ENCODE data around the gene ISY1.
"Not testable (repeated sequence)": the region's sequence is repeated elsewhere in the genome, so short reads cannot be mapped to it uniquely, and the experiment has no call there.

Gene ISY1

DNA sequence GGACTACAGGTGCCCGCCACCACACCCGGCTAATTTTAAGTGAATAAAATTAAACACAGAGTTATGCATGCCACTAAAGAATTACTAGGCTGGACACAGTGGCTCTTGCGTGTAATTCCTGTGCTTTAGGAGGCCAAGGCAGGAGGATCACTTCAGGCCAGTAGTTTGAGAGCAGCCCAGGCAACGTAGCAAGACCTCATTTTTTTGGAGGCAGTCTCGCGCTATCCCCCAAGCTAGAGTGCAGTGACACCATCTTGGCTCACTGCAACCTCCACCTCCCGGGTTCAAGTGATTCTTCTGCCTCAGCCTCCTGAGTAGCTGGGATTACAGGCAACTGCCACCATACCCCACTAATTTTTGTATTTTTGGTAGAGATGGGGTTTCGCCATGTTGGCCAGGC, 4.7 kb upstream of the ISY1 start:
- not testable (repeated sequence) for DNase-seq

DNA sequence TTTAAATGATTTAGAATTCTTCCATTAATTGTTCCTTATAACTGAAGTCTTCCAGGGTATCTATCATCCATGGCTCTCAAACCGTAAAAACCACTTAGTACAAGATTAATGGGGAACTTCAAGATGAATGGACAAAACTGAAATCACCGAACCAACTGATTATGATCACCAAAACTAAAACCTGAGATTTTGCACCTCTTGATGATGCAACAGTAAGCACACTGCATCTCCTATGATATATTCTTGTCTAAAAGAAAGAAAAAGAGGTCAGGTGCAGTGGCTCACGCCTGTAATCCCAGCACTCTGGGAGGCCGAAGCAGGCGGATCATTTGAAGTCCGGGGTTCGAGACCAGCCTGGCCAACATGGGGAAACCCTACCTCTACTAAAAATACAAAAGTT, 3.6 kb upstream of the ISY1 start:
- no peak for DNase-seq

DNA sequence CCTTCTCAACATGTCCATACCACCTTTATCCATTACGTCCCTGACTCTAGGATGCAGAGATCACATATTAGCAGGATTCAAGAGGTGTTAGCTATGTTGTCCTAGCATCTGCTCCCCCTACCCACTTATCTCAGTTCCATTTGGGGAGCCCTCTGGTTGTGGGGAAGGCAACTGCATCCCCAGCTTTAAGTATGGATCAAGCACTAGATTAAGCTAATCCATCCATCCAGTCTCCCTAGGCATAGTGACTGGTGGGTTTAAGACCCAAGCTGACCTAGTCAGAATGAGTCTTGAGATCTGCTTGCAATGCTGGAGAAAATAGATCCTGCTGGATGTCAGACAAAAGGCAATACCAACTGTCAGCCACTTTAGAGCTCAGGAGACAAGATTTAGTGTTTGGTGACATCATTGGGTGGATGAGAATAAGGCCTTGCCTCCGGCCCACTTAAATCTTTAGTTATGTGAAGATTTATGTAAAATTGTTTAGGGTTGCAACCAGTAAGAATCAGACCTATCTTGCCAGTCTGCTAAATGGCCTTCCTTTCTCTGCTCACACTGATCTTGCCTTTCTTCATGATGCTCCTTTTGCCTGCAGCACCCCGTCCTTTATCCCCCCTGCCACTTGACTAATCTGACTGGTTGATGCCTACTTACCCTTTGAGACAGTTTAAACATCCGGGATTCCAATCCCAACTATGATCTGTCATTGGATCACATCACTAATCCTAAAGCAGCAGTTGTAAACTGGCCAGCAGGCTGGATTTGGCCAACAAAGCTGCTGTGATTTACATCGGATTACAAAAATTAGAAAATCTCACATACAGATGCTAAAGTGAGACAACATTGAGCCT, 2.1 kb upstream of the ISY1 start:
- DNase-seq = no peak

DNA sequence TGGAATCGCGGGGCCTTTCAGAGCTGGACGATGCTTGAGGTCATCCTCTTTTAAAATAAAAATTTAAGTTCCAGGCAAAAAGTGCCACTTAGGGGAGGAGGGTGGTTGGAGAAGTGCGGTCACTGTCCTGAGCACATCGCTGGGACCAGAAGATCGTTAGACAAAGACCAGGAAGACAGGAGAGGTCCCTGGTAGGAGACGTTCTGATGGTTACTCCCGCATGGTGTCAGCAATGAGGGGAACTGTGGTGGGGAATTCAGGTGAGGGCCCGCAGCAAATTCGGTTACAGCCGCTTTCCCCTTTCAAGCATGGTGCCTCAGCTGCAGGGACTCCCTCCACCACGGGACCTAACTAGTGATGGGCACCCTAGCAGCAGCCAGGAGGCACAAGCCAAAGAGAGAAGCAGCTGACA, 1.0 kb upstream of the ISY1 start:
- peak; percentile 49 for DNase-seq

DNA sequence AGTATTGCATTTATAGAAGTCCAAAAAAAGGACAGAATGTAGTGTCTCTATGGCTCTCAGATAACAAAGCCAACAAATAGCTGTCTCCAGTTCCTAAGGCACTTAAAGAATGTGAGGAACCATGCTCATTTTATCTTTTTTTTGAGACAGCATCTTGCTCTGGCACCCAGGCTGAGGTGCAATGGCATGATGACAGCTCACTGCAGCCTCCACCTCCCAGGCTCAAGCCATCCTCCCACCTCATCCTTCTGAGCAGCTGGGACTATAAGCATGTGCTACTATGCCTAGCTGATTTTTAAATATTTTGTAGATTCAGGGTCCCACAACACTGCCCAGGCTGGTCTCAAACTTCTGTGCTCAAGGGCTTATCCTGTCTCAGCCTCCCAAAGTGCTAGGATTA, 16.1 kb downstream of the ISY1 start:
- no peak for DNase-seq

DNA sequence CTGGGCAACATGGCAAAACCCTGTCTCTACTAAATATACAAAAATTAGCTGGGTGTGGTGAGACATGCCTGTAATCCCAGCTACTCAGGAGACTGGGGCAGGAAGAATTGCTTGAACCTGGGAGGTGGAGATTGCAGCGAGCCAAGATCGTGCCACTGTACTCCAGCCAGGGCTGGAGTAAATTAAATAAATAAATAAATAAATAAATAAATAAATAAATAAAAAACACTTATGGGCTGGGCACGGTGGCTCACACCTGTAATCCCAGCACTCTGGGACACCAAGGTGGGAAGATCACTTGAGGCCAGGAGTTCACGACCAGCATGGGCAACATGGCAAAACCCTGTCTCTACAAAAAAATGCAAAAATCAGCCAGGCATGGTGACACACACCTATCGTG, 19.9 kb downstream of the ISY1 start:
- DNase-seq = not testable (repeated sequence)

DNA sequence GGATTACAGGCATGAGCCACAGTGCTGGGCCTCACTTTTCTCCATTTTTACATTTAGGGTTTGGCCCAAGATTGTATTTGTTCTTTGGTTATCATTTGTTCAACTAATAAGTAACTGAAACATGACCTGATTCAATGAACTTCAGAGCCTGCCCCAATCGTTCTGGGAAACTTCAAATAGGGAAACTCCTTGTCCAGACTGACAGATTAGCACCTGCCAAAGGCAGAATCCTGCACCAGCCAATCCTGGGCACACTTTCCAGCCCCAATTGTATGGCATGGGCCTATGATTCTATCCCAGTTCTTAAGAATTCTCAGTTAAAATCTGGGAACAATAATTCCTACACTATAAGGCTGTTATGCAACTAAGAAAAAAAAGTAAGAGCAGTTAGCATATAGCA, 21.0 kb downstream of the ISY1 start:
- DNase-seq = no peak

DNA sequence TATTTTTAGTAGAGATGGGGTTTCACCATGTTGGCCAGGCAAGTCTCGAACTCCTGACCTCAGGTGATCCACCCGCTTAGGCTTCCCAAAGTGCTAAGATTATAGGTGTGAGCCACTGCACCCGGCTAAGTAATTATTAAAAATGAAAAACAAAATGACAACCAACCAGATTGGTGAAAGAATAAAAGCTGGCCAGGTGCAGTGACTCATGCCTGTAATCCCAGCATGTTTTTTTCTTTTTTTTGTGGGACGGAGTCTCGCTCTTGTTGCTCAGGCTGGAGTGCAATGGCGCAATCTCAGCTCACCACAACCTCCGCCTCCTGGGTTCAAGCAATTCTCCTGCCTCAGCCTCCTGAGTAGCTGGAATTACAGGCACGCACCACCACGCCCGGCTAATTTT, 24.6 kb downstream of the ISY1 start:
- DNase-seq = not testable (repeated sequence)

DNA sequence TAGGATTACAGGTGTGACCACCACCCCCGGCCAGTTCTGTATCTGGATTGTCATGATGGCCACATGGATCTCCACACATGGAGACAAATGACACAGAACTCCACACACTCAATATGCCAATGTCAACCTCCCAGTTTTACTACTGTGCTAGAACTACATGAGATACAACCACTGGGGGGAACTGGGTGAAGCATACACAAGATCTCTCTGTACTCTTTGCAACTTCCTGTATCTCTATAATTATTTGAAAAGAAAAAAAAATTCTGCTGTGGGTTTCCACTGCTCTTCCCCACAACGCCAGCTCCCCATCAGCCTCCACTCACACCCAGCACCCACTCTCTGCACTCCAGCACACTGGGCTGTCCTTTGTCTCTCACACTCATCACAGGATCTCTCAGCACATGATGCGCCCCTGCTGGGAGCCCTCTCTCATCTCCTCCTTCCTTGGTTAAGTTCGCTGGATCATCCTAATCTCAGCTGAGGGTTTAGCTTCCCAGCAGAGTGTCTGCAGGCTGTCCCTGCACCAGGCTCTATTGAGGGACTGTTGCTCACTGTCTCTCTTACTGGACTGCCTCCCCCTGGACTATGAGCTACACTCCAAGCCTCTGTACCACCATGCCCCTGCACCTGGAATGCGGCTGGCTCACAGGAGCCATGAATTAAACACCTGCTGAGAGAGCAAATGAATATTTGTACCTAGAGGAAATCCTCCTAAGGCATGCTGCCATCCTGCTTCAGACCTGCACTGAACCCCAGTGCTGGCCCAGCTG, 28.6 kb downstream of the ISY1 start:
- DNase-seq = no peak

DNA sequence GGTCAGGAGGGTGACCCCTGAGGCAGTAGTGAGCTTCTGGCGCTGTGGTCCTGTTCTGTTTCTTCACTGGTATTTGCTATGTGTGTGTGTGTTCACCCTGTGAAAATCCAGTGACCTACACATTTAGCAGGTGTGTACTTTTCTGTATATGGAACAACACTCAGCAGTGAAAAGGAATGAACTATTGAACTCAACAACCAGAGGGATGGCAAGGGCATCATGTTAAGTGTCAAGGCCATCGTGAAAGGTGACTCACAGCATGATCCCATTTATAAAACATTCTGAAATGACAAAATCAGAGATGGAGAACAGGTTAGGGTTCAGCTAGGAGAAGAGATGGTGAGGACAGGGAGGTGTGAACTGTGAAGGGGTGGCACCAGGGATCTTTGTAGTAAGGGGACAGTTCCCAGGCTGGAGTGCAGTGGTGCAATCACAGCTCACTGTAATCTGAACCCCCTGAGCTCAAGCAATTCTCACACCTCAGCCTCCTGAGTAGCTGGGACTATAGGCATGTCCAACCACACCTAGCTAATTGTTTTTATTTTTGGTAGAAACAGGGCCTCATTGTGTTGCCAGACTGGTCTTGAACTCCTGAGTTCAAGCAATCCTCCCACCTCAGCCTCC, 29.3 kb downstream of the ISY1 start:
- no peak for DNase-seq

DNA sequence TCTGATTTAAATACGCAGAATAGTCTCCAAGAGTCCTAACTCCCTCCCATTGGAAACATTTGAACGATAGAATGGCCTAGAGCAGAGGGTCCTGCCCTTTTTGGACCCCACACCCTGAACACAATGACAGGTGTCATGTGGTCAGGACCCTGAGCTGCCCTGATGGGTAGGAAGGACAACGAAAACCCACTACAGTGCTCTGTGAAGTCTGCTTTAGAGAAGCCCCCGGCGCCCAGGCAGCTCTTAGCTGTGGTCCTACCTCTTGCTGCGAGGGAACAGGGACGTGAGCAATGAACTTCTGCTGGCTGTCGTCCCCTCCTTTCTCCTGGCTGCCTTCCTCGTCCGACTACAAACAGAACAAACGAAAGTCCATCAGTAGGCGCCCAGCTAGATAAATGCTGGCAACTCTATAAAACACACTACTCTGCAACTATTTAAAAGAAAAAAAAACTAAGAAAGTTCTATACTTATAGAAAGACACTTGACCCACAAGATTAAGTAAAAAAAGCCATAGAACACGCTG, 30.5 kb downstream of the ISY1 start:
- DNase-seq = no peak

DNA sequence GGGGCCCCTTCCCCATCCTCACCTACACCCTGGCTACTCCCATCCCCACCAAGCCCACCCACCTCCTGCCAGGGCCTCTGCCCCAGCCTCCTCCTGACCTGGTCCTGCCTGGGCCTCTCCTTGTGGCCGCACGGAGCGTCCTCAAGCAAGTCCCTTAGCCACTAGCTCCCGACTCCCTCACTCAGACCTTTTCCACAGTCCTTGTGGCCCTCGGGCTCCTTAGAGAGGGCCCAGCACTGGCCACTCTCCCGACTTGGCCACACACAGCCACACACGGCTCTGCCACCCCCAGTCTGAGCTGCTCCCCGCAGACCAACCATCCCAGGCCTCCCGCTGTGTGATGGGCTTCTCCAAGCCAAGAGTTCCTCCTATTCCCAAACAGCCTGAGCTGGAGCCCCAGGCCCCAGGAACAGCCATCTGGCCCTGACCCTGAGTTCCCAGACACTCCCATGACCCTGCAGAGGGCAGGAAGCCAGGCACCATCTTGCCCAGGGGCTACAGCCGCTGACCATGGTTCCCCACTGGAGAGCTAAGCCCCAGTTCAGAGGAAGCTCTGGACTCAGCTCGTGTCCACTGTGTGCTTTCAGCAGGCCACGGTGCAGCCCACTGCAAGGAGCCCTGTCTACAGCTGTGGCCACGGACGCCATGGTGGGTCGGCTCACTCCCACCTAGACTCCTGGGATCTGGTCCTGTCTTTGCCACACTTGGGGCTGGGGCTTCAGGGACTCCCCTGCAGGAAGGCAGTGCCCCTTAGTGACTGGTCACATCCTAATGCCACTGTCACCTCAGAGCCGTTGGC, 32.3 kb downstream of the ISY1 start:
- no peak for DNase-seq

DNA sequence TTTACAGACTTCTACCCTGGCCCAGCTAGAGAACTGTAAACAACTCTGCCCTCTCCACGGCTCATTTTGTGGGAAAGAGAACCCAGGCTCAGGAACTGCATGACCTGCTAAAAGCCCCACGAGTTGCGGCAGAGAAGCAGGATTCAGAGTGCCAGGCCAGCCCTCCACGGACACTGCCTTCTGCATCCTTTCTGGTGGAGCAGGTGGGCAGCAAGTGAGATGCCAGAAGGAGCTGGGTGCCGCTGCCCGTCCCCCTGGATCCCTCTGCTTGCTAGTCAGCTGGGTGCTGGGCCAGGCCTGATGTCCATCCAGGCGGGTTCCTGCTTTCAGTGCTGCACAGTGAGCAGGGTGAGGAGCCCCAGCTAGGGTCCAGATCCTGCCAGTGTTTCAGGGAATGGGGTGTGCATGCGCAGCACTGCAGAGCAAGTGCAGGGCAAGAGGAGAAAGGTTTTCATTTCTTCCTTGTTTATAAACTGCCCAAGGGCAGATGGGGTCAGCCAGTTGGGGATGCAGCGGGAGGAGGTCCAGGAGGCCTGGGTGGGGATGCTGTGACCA, 34.1 kb downstream of the ISY1 start:
- no peak for DNase-seq

DNA sequence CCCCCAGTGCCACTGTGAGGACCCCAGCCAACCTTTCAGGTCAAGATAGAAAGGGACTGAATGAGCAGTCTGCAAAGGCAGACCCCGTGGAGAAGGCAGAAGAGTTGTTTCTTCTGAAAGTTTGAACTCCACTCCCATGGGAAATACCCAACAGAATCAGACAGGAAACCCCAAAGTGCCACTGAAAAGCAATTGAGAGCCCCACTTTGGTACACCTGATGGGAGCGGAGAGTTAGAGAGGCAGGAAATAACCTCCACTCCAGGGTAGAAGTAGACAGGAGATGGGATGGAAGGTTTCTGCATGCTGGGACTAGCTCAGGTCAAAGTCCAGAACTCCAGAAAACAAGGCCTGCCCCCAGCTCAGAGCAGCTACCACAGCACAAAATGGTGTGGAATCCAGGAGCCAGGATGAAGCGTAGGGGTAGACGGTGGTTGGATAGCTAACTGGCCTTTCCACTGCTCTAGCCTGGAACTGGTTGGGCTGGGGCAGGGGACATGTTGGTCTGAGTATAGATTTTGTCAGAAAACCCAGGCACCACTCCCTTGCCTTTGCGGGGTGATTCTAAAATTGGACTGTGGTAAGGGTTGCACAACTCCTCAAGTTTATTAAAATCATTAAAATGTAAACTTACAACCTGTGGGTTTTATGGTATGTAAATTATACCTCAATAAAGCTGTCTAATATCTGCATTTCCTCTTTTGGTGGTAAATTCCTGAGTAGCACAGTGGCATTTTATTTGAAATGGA, 37.4 kb downstream of the ISY1 start:
- no peak for DNase-seq

DNA sequence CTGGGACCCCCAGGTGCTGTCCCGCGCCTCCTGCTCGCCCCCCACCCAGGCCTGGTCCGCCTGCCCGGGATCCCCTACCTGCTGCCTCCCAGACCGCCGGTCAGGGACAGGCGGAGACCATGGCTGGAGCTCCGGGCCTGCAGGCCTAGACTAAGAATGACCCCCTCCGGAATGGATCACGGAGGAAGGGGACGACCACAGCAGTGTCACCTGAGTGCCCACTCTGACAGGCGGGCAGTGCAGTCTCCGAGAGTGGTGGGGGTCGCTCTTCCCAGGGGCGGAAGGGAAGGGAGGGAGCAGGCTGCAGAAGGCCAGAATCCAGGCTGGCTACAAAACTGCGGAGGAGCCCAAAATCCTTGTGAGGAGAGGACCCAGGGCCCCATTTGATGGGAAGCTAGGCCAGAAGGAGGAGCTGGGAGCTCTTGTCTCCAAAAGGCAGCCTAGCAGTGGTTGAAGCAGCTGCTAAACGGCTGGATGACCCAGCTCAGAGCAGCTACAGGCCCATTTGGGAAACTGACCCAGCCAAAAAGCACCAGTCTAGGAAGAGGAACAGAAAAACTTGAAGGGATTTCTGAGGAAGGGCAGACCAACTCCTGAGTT, 38.4 kb downstream of the ISY1 start:
- no peak for DNase-seq

DNA sequence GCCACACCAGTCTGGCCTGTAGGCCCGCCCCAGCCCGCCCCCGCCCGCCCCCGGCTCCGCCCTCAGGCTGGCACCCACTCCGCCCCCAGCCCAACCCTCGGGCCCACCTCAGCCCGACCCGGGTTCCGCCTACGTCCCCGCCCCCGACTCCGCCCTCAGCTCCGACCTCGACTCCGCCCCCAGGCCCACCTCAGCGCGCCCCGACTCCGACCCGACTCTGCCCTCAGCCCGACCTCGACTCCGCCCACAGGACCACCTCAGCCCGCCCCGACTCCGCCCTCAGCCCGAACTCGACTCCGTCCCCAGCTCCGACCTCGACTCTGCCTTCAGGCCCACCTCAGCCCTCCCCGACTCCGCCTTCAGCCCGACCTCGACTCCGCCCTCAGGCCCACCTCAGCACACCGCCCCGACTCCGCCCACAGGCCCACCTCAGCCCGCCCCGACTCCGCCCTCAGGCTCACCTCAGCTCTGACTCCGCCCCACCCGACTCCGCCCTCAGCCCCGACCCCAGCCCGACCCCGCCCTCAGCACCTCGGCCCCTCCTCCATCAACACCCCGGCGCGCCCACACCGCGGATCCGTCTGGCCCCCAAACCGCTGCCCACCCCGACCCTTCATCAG, 39.0 kb downstream of the ISY1 start, which contains the start of gene RAB43:
TSS of gene RAB43 (minus strand) at position 13 of the 620 bp plus-strand sequence. CDS start 315 bp downstream, outside the sequence.
- peak; percentile 91 for DNase-seq

DNA sequence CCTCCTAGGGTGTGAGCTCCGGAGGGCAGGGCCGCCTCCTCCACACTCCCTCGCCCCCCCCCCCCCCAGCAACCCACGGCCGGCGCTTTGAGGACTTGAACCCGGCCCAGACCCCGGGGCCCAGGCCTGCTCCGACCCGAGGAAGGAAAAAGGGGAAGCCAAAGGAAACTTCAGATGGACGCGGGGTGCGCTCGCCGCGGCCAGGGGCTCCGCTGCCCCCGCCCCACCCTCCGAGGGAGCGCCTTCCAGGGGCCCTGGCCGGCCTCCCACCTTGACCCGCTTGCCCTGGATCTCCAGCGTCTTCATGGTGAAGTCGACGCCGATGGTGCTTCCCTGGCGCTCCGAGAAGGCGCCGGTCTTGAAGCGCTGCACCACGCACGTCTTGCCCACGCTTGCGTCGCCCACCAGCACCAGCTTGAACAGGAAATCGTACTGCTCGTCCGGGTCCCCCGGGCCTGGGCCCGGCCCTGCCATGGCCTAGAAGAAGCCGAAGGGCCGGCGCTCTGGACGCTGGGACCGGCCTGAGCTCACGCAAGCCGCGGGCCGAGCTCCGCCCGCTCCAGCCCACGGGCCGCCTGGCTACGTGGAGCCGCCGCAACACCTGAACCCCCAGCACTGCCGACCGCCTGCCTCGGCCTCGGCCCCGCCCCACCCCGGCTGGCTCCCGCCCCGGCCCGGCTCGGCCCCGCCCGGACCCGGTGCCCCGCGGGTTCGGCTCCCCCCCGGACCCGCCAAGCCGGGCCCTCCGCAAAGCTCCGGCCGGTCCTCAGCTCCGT, 39.7 kb downstream of the ISY1 start:
- no peak for DNase-seq

DNA sequence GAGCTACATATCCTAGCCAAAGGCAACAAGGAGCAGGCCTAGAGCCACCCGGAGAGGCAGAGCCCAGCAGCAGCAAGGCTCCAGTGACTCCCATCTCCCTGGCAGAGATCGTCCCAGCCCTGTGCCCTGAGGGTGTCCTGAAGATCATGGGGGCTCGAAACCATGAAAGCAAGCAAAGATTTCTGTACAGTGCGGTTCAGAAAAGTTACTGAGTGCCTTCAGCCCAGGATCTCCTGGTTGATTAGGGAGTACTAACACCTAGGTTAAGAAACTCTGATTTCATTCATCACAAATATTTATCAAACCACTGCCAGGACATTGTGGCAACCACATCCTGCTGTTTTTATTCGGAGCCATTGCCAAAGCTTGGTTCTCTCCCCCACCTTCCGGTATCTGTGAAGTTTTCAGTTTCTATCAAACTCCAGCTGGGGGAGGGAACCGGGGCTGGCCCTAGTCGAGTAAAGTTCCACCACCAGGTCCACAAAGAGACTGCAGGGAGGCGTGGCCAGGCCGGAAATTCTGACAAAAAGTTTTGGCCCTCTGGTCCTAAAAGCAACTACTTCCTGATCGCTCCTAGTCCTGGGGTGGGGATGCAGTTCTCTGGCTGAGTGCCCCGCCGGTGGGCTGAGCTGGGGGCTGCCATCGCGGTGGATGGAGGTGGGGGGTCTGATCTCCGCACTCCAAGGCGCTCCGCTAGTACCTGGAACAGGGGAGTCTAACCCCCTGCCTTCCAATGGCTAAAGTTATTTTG, 40.4 kb downstream of the ISY1 start:
- DNase-seq = peak; percentile 97

Data from activated CD4-positive, alpha-beta T cell treated with anti-CD3 and anti-CD28 coated beads, Interleukin-2, Interleukin-6, amounts not matched to agents 100 ng/mL and 50 ng/mL, durations not matched to agents 16 hours and 8 hours (primary cell).